Measurements from ENCODE around the gene ZNF516.

The ZNF516 gene

GRCh38 chr18:76363436-76364120 lies 131.5 kb downstream of the ZNF516 start:
- DNase-seq (ENCODE audit: low spot score): no peak

GRCh38 chr18:76362676-76363075 lies 132.4 kb downstream of the ZNF516 start:
- TF ChIP-seq CTCF (IDR thresholded peaks at IDR 0.05; ENCODE audit: extremely low read depth, insufficient read depth, missing control alignments): no peak
- no peak for DNase-seq (ENCODE audit: low spot score)
- in situ Hi-C loops (cut with MboI; ENCODE audit: low pct_unique_long_range_greater_than_20kb, low sequenced_read_pairs, unreplicated experiment): no loop called here

More at GRCh38 chr18:76363436-76364120, 131.5 kb downstream of the ZNF516 start:
- in situ Hi-C loops (cut with MboI; ENCODE audit: low pct_unique_long_range_greater_than_20kb, low sequenced_read_pairs, unreplicated experiment): no loop called here
- no peak for TF ChIP-seq CTCF (IDR thresholded peaks at IDR 0.05; ENCODE audit: extremely low read depth, insufficient read depth, missing control alignments)

- TF ChIP-seq CTCF (IDR thresholded peaks at IDR 0.05; ENCODE audit: extremely low read depth, insufficient read depth, missing control alignments): no peak
- in situ Hi-C loops (cut with MboI; ENCODE audit: low pct_unique_long_range_greater_than_20kb, low sequenced_read_pairs, unreplicated experiment): no loop called here
- no peak for DNase-seq (ENCODE audit: low spot score)
Observed at GRCh38 chr18:76361219-76361618, 133.8 kb downstream of the ZNF516 start.

GRCh38 chr18:76359909-76360308 lies 135.1 kb downstream of the ZNF516 start:
- in situ Hi-C loops (cut with MboI; ENCODE audit: low pct_unique_long_range_greater_than_20kb, low sequenced_read_pairs, unreplicated experiment): no loop called here
- no peak for DNase-seq (ENCODE audit: low spot score)
- no peak for TF ChIP-seq CTCF (IDR thresholded peaks at IDR 0.05; ENCODE audit: extremely low read depth, insufficient read depth, missing control alignments)

GRCh38 chr18:76358774-76359173 lies 136.3 kb downstream of the ZNF516 start:
- no peak for DNase-seq (ENCODE audit: low spot score)
- no peak for TF ChIP-seq CTCF (IDR thresholded peaks at IDR 0.05; ENCODE audit: extremely low read depth, insufficient read depth, missing control alignments)
- in situ Hi-C loops (cut with MboI; ENCODE audit: low pct_unique_long_range_greater_than_20kb, low sequenced_read_pairs, unreplicated experiment): no loop called here

- TF ChIP-seq CTCF (IDR thresholded peaks at IDR 0.05; ENCODE audit: extremely low read depth, insufficient read depth, missing control alignments): no peak
- in situ Hi-C loops (cut with MboI; ENCODE audit: low pct_unique_long_range_greater_than_20kb, low sequenced_read_pairs, unreplicated experiment): no loop called here
- DNase-seq (ENCODE audit: low spot score): no peak
Observed at GRCh38 chr18:76357585-76358260, 137.3 kb downstream of the ZNF516 start.

Data from GM13977 (cell line).